ENCODE results near the gene PLET1. TPM values are rescaled to one million over a fixed set of nuclear protein-coding genes. Genes with fewer than 3 reads are reported as not detected.

PLET1 gene
- total and polyA plus RNA-seq, 10 donors = not detected

- Histone ChIP-seq H3K27ac (no peak overlapping the region), H3K9me3 (no peaks in the 10 kb centered on the region), H3K27me3 (replicated peaks in 1 of 7) (no peaks in the 10 kb centered on the region), H3K4me1 (peaks cover 0 to 19% (median 0%) of the 10 kb centered on the region in 6 donors), H3K4me3 (no peak overlapping the region), H3K36me3 (peaks cover 0 to 13% (median 0%) of the 10 kb centered on the region in 6 donors)
- 84 to 87% (median 85%) methylated on average over 17 of the region's 17 CpGs for WGBS, 5 donors
- intact Hi-C loops (cut with DNase I; ENCODE audit: low total_unique reads) = no loop called here
- TF ChIP-seq CTCF (IDR thresholded peaks at IDR 0.05 in 8 of 11, conservative IDR thresholded peaks at IDR 0.05 in 3 of 11) (no peak), POLR2AphosphoS5 (IDR thresholded peaks at IDR 0.05) (no peak), POLR2A (IDR thresholded peaks at IDR 0.05) (no peak)
- DNase-seq = no peak
Measured at GRCh38 chr11:112300094-112300786, 39.6 kb upstream of the PLET1 start.

- no peaks in the 10 kb centered on the region for H3K9me3 ChIP-seq
- peaks cover 0 to 5% (median 0%) of the 10 kb centered on the region in 6 donors for H3K36me3 ChIP-seq
- H3K4me3 ChIP-seq = no peak overlapping the region
- peaks cover 0 to 25% (median 0%) of the 10 kb centered on the region in 6 donors for H3K4me1 ChIP-seq
- no peak for DNase-seq
- H3K27me3 ChIP-seq (replicated peaks in 1 of 7) = no peaks in the 10 kb centered on the region
- TF ChIP-seq POLR2A (IDR thresholded peaks at IDR 0.05) = no peak
- TF ChIP-seq CTCF (IDR thresholded peaks at IDR 0.05 in 8 of 11, conservative IDR thresholded peaks at IDR 0.05 in 3 of 11) = no peak
- TF ChIP-seq POLR2AphosphoS5 (IDR thresholded peaks at IDR 0.05) = no peak
- intact Hi-C loops (cut with DNase I; ENCODE audit: low total_unique reads) = no loop called here
- no peak overlapping the region for H3K27ac ChIP-seq
- WGBS, 5 donors = 72 to 83% (median 80%) methylated on average over 9 of the region's 9 CpGs
Measured at GRCh38 chr11:112298535-112298934, 37.9 kb upstream of the PLET1 start.

- intact Hi-C loops (cut with DNase I; ENCODE audit: low total_unique reads) = no loop called here
- no peaks in the 10 kb centered on the region for H3K9me3 ChIP-seq
- TF ChIP-seq POLR2AphosphoS5 (IDR thresholded peaks at IDR 0.05) (no peak), CTCF (IDR thresholded peaks at IDR 0.05 in 8 of 11, conservative IDR thresholded peaks at IDR 0.05 in 3 of 11) (no peak), POLR2A (IDR thresholded peaks at IDR 0.05) (no peak)
- H3K27me3 ChIP-seq (replicated peaks in 1 of 7) = no peaks in the 10 kb centered on the region
- H3K36me3 ChIP-seq = peaks cover 0 to 5% (median 0%) of the 10 kb centered on the region in 6 donors
- no peak overlapping the region for H3K27ac ChIP-seq
- DNase-seq = no peak
- WGBS, 5 donors = 53 to 67% (median 58%) methylated on average over 7 of the region's 7 CpGs
- H3K4me1 ChIP-seq = peaks cover 0 to 29% (median 0%) of the 10 kb centered on the region in 6 donors
- H3K4me3 ChIP-seq = no peak overlapping the region
Measured at GRCh38 chr11:112297248-112297866, 36.7 kb upstream of the PLET1 start.

- Histone ChIP-seq H3K27ac (no peak overlapping the region), H3K9me3 (no peaks in the 10 kb centered on the region), H3K4me3 (no peak overlapping the region), H3K27me3 (replicated peaks in 1 of 7) (no peaks in the 10 kb centered on the region), H3K4me1 (peaks cover 0 to 26% (median 0%) of the 10 kb centered on the region in 6 donors), H3K36me3 (peaks cover 0 to 5% (median 0%) of the 10 kb centered on the region in 6 donors)
- TF ChIP-seq POLR2A (IDR thresholded peaks at IDR 0.05) (no peak), CTCF (IDR thresholded peaks at IDR 0.05 in 8 of 11, conservative IDR thresholded peaks at IDR 0.05 in 3 of 11) (no peak)
- intact Hi-C loops (cut with DNase I; ENCODE audit: low total_unique reads) = no loop called here
- no peak for DNase-seq
- 91 to 99% (median 95%) methylated on average over 4 of the region's 4 CpGs for WGBS, 5 donors
Measured at GRCh38 chr11:112296044-112296443, 35.4 kb upstream of the PLET1 start.
